Neural cell (in vitro differentiated cells): Measurements from ENCODE around the gene NNT. TPM values are rescaled to one million over a fixed set of nuclear protein-coding genes. Genes with fewer than 3 reads are reported as not detected.

ENCODE experiments used
- H2AFZ ChIP-seq: fragments of 200-600, 300-800 bp; sonication (generic), shearing (Covaris generic); 2 replicates; pipeline ENCODE4 v1.6.0; 2014; ENCODE audit warnings: low read depth, mild to moderate bottlenecking, antibody characterized with exemption, low read length, moderate library complexity
- H3F3A ChIP-seq: fragments of 200-600 bp; shearing (Covaris generic); 2 replicates; pipeline ENCODE4 v1.6.1; 2016; ENCODE audit warnings: mild to moderate bottlenecking, moderate library complexity, mixed read lengths, antibody characterized with exemption, low read length; ENCODE audit not compliant: insufficient read depth, poor library complexity, severe bottlenecking
- H3K27ac ChIP-seq: fragments of 200-600, 300-800 bp; sonication (generic), shearing (Covaris generic); 2 replicates; pipeline ENCODE4 v1.5.1; 2014; ENCODE audit warnings: mild to moderate bottlenecking, low read length, moderate library complexity
- H3K27me3 ChIP-seq: fragments of 300-800, 200-600 bp; sonication (generic), shearing (Covaris generic); 2 replicates; pipeline ENCODE4 v1.6.0; 2014; ENCODE audit warnings: mild to moderate bottlenecking, low read depth, low read length, moderate library complexity; ENCODE audit not compliant: insufficient read depth
- H3K36me3 ChIP-seq: fragments of 300-800, 200-600 bp; sonication (generic), shearing (Covaris generic); 2 replicates; pipeline ENCODE4 v1.5.1; 2014; ENCODE audit warnings: mild to moderate bottlenecking, antibody characterized with exemption, low read length, moderate library complexity; ENCODE audit not compliant: insufficient read depth
- H3K4me2 ChIP-seq: fragments of 300-800, 200-600 bp; sonication (generic), shearing (Covaris generic); 2 replicates; pipeline ENCODE4 v1.6.0; 2014; ENCODE audit warnings: mild to moderate bottlenecking, low read length
- H3K4me3 ChIP-seq: fragments of 300-800, 200-600 bp; sonication (generic), shearing (Covaris generic); 2 replicates; pipeline ENCODE4 v1.5.1; 2014; ENCODE audit warnings: mild to moderate bottlenecking, low read length, moderate library complexity
- H3K79me2 ChIP-seq: fragments of 200-600 bp; shearing (Covaris generic); replicated peaks from 2 replicates; pipeline ENCODE4 v1.6.0; 2014; ENCODE audit warnings: mild to moderate bottlenecking, low read length, moderate library complexity; ENCODE audit not compliant: insufficient read depth
- H3K9ac ChIP-seq: fragments of 300-800, 200-600 bp; sonication (generic), shearing (Covaris generic); 2 replicates; pipeline ENCODE4 v1.6.1; 2016; ENCODE audit warnings: mild to moderate bottlenecking, low read length, mixed read lengths
- H3K9me2 ChIP-seq: fragments of 200-600 bp; shearing (Covaris generic); 2 replicates; pipeline ENCODE4 v1.6.1; 2016; ENCODE audit warnings: mild to moderate bottlenecking, low read length, mixed read lengths; ENCODE audit not compliant: insufficient read depth
- H3K9me3 ChIP-seq: fragments of 200-600, 300-800 bp; sonication (generic), shearing (Covaris generic); 2 replicates; pipeline ENCODE4 v1.6.1; 2016; ENCODE audit warnings: mild to moderate bottlenecking, mixed run types, low read length, moderate library complexity, mixed read lengths
- H4K20me1 ChIP-seq: fragments of 200-600 bp; shearing (Covaris generic); 2 replicates; pipeline ENCODE4 v1.6.1; 2016; ENCODE audit warnings: mild to moderate bottlenecking, mixed run types; ENCODE audit not compliant: insufficient read depth
- CTCF ChIP-seq: fragments of 450-650 bp; IDR thresholded peaks from 2 replicates; pipeline ENCODE4 v1.5.1; 2014; ENCODE audit warnings: antibody characterized with exemption, mild to moderate bottlenecking, moderate library complexity; ENCODE audit not compliant: poor library complexity, severe bottlenecking
- EP300 ChIP-seq: fragments of 450-650 bp; conservative IDR thresholded peaks from 2 replicates; pipeline ENCODE4 v1.6.1; 2014; ENCODE audit warnings: antibody characterized with exemption, mild to moderate bottlenecking, moderate library complexity; ENCODE audit not compliant: poor library complexity, severe bottlenecking
- EZH2 ChIP-seq: fragments of 200-600, 300-800 bp; shearing (Covaris generic), sonication (generic); IDR thresholded peaks from 2 replicates; pipeline ENCODE4 v1.6.1; 2014; ENCODE audit warnings: antibody characterized with exemption, low read length, borderline replicate concordance, mild to moderate bottlenecking; ENCODE audit not compliant: insufficient read depth, poor library complexity, severe bottlenecking
- MXI1 ChIP-seq: fragments of 450-650 bp; conservative IDR thresholded peaks from 2 replicates; pipeline ENCODE4 v1.6.1; 2014; ENCODE audit warnings: antibody characterized with exemption, mild to moderate bottlenecking; ENCODE audit not compliant: poor library complexity, severe bottlenecking
- POLR2AphosphoS5 ChIP-seq: IDR thresholded peaks from 2 replicates; pipeline ENCODE4 v1.6.1; 2012
- RAD21 ChIP-seq: fragments of 450-650 bp; conservative IDR thresholded peaks from 2 replicates; pipeline ENCODE4 v1.6.1; 2014; ENCODE audit warnings: antibody characterized with exemption, mild to moderate bottlenecking, moderate library complexity
- SMC3 ChIP-seq: fragments of 450-650 bp; conservative IDR thresholded peaks from 2 replicates; pipeline ENCODE4 v1.6.1; 2014; ENCODE audit warnings: antibody characterized with exemption, mild to moderate bottlenecking, moderate library complexity; ENCODE audit not compliant: poor library complexity
- TAF1 ChIP-seq: IDR thresholded peaks from 2 replicates; pipeline ENCODE4 v1.6.1; 2012; ENCODE audit warnings: low read depth
- polyA plus RNA-seq: library from polyadenylated mRNA; depleted of rRNA; stranded (reverse); fragments of >200 nt; gene quantifications from 2 replicates; pipeline ENCODE4 v1.2.3, GENCODE V29; 2014
- TF ChIP-seq, protein P1 (sequence below): IDR thresholded peaks from 2 replicates; pipeline ENCODE4 v1.6.1; 2012; ENCODE audit warnings: borderline replicate concordance

The NNT gene
- polyA plus RNA-seq, 1 donor from 2014 or later, result 120 TPM

DNA sequence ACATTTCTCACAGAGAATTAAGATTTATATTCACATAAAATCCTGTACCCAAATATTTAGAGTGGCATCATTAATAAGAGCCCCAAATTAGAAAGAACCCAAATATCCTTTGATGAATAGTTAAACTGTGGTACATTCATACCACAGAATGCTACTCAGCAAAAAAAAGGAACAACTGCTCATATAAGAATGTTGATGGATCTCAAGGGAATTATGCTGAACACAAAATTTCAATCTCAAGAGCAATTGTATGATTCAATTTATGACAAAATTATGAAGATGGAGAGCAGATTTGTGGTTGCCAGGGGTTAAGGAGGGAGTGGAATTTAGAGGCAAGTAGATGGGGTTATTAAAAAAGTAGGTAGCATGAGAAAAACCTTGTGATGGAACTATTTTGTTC is 41.6 kb upstream of the NNT start:
- Histone ChIP-seq H3K27me3 (no peaks in the 10 kb centered on the region), H3F3A (peaks cover 4% of the 10 kb centered on the region), H3K4me3 (no peak overlapping the region), H3K36me3 (no peaks in the 10 kb centered on the region), H3K27ac (no peak overlapping the region), H3K9me2 (no peaks in the 10 kb centered on the region), H2AFZ (no peak overlapping the region), H3K79me2 (no peaks in the 10 kb centered on the region), H3K9ac (no peak overlapping the region), H3K4me2 (no peak overlapping the region), H4K20me1 (no peaks in the 10 kb centered on the region), H3K9me3 (no peaks in the 10 kb centered on the region)
- TF ChIP-seq RAD21 (no peak), CTCF (no peak), TAF1 (no peak), SMC3 (no peak)

DNA sequence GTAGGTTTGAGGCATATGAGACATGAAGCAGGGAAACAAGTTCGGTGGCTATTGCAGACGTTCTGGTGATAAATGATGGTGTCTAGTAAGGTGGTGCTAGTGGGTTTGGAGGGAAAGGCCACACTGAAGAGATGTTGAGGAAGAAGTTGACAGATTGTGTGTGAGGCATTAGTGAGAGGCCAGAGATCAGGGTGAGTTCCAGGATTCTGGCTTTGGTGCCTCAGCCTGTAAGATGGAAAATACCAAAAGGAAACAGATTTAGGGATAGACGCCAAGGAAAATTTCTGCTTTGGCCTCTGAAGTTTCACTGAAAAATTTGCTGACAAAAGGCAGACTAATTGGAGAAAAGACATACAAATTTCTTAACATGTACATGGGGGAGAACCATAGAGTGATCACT is 39.7 kb upstream of the NNT start:
- Histone ChIP-seq H3K27ac (no peak overlapping the region), H3F3A (peaks cover 3% of the 10 kb centered on the region), H3K27me3 (no peaks in the 10 kb centered on the region), H2AFZ (no peak overlapping the region), H3K4me3 (no peak overlapping the region), H3K4me2 (no peak overlapping the region), H3K79me2 (no peaks in the 10 kb centered on the region), H3K9me2 (no peaks in the 10 kb centered on the region), H3K36me3 (no peaks in the 10 kb centered on the region), H3K9ac (no peak overlapping the region), H4K20me1 (no peaks in the 10 kb centered on the region), H3K9me3 (no peaks in the 10 kb centered on the region)
- TF ChIP-seq RAD21 (no peak), MXI1 (no peak), SMC3 (no peak)
- TF ChIP-seq, protein P1, sequence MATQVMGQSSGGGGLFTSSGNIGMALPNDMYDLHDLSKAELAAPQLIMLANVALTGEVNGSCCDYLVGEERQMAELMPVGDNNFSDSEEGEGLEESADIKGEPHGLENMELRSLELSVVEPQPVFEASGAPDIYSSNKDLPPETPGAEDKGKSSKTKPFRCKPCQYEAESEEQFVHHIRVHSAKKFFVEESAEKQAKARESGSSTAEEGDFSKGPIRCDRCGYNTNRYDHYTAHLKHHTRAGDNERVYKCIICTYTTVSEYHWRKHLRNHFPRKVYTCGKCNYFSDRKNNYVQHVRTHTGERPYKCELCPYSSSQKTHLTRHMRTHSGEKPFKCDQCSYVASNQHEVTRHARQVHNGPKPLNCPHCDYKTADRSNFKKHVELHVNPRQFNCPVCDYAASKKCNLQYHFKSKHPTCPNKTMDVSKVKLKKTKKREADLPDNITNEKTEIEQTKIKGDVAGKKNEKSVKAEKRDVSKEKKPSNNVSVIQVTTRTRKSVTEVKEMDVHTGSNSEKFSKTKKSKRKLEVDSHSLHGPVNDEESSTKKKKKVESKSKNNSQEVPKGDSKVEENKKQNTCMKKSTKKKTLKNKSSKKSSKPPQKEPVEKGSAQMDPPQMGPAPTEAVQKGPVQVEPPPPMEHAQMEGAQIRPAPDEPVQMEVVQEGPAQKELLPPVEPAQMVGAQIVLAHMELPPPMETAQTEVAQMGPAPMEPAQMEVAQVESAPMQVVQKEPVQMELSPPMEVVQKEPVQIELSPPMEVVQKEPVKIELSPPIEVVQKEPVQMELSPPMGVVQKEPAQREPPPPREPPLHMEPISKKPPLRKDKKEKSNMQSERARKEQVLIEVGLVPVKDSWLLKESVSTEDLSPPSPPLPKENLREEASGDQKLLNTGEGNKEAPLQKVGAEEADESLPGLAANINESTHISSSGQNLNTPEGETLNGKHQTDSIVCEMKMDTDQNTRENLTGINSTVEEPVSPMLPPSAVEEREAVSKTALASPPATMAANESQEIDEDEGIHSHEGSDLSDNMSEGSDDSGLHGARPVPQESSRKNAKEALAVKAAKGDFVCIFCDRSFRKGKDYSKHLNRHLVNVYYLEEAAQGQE, result no peak

- Histone ChIP-seq H3K9me2 (no peaks in the 10 kb centered on the region), H3K27ac (no peak overlapping the region), H3K4me3 (no peak overlapping the region), H2AFZ (no peak overlapping the region), H3K36me3 (no peaks in the 10 kb centered on the region), H3K79me2 (no peaks in the 10 kb centered on the region), H3K27me3 (no peaks in the 10 kb centered on the region), H3K4me2 (no peak overlapping the region), H3K9me3 (no peaks in the 10 kb centered on the region), H3F3A (no peaks in the 10 kb centered on the region), H4K20me1 (no peaks in the 10 kb centered on the region), H3K9ac (no peak overlapping the region)
- TF ChIP-seq MXI1 (no peak), TAF1 (no peak), POLR2AphosphoS5 (no peak), EZH2 (no peak), EP300 (no peak), CTCF (no peak), SMC3 (no peak), RAD21 (no peak)
- TF ChIP-seq, protein P1, result no peak
Measured at GRCh38 chr5:43564289-43564850, 38.6 kb upstream of the NNT start.
